PC-3 (cell line): Measurements from ENCODE around the gene FOXD4L3.
"Not testable (repeated sequence)": the region's sequence is repeated elsewhere in the genome, so short reads cannot be mapped to it uniquely, and the experiment has no call there.

Experiments used
- EZH2 ChIP-seq: fragments of 300-600 bp; sonication (generic); IDR thresholded peaks from one replicate; pipeline ENCODE4 v1.6.1; 2017; ENCODE audit warnings: antibody characterized with exemption, mild to moderate bottlenecking, low read length; ENCODE audit not compliant: unreplicated experiment
- EZH2phosphoT487 ChIP-seq: fragments of 300-600 bp; sonication (generic); IDR thresholded peaks from 2 replicates; pipeline ENCODE4 v1.6.1; 2018; ENCODE audit warnings: mild to moderate bottlenecking, antibody characterized with exemption, low read length, borderline replicate concordance
- TF ChIP-seq, protein P1 (sequence below): fragments of 300-600 bp; sonication (generic); conservative IDR thresholded peaks from 2 replicates; pipeline ENCODE4 v1.5.1; 2017; ENCODE audit warnings: antibody characterized with exemption, low read depth, mild to moderate bottlenecking, low read length

DNA sequence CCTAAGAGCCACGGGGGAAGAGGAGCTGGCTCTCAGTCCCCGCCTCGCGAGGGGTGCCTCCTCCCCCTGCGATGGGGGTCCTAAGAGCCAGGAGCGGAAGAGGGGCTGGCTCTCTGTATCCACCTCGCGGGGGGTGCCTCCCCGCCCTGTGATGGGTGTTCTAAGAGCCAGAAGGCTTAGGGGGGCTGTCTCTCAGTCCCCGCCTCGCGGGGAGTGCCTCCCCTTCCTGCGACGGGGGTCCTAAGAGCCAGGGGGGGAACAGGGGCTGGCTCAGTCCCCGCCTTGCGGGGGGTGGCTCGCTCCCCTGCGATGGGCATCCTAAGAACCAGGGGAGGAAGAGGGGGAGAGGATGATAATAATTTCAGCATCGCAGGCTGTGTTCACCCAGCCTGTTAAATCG, 21.9 kb downstream of the FOXD4L3 start:
- TF ChIP-seq, protein P1, sequence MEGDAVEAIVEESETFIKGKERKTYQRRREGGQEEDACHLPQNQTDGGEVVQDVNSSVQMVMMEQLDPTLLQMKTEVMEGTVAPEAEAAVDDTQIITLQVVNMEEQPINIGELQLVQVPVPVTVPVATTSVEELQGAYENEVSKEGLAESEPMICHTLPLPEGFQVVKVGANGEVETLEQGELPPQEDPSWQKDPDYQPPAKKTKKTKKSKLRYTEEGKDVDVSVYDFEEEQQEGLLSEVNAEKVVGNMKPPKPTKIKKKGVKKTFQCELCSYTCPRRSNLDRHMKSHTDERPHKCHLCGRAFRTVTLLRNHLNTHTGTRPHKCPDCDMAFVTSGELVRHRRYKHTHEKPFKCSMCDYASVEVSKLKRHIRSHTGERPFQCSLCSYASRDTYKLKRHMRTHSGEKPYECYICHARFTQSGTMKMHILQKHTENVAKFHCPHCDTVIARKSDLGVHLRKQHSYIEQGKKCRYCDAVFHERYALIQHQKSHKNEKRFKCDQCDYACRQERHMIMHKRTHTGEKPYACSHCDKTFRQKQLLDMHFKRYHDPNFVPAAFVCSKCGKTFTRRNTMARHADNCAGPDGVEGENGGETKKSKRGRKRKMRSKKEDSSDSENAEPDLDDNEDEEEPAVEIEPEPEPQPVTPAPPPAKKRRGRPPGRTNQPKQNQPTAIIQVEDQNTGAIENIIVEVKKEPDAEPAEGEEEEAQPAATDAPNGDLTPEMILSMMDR = not testable (repeated sequence)
- not testable (repeated sequence) for TF ChIP-seq EZH2, EZH2phosphoT487
